H1 (cell line): ENCODE data around the gene AP4M1.

Source experiments
- BACH1 ChIP-seq: IDR thresholded peaks from 2 replicates; pipeline ENCODE4 v1.6.1; 2012; ENCODE audit warnings: low read length, improper control_type of control experiment
- EP300 ChIP-seq, 2 experiments: IDR thresholded peaks; 1 replicate in 1 of 2; 2 replicates in 1 of 2; pipeline ENCODE4 v1.6.1; 2011 to 2012; ENCODE audit warnings: low read depth in 2 of 2, low read length in 2 of 2, mild to moderate bottlenecking in 2 of 2, borderline replicate concordance in 1 of 2, inconsistent platforms in 1 of 2, moderate library complexity in 1 of 2
- FOSL1 ChIP-seq: IDR thresholded peaks from 2 replicates; pipeline ENCODE4 v1.6.1; 2011; ENCODE audit warnings: mild to moderate bottlenecking, low read depth, low read length, moderate library complexity; ENCODE audit not compliant: insufficient read depth
- PHF8 ChIP-seq: fragments of 200-600 bp; sonication (generic); conservative IDR thresholded peaks from 2 replicates; pipeline ENCODE4 v1.7.1; 2012; ENCODE audit warnings: low read depth, mild to moderate bottlenecking, inconsistent platforms, low read length, moderate library complexity
- POLR2A ChIP-seq, 2 experiments: IDR thresholded peaks; 1 replicate in 1 of 2; 2 replicates in 1 of 2; pipeline ENCODE4 v1.6.1; 2011; ENCODE audit warnings: low read depth in 2 of 2, low read length in 2 of 2, mild to moderate bottlenecking in 2 of 2; ENCODE audit errors: control extremely low read depth in 1 of 2
- POLR2AphosphoS5 ChIP-seq: IDR thresholded peaks from 2 replicates; pipeline ENCODE4 v1.6.1; 2011; ENCODE audit warnings: low read depth, low read length
- RAD21 ChIP-seq, 2 experiments: IDR thresholded peaks in 1 of 2; conservative IDR thresholded peaks in 1 of 2; 2 replicates each; pipeline ENCODE4 v1.6.1; 2011; ENCODE audit warnings: low read depth in 2 of 2, low read length in 2 of 2, improper control_type of control experiment in 1 of 2, inconsistent platforms in 1 of 2, mild to moderate bottlenecking in 1 of 2, moderate library complexity in 1 of 2
- SIN3A ChIP-seq, 2 experiments: IDR thresholded peaks in 1 of 2; conservative IDR thresholded peaks in 1 of 2; 2 replicates each; pipeline ENCODE4 v1.6.1; 2011 to 2012; ENCODE audit warnings: low read length in 2 of 2, improper control_type of control experiment in 1 of 2, low read depth in 1 of 2, mild to moderate bottlenecking in 1 of 2
- SIX5 ChIP-seq: IDR thresholded peaks from 2 replicates; pipeline ENCODE4 v1.6.1; 2011; ENCODE audit warnings: mild to moderate bottlenecking, low read depth, low read length
- SP1 ChIP-seq: IDR thresholded peaks from 2 replicates; pipeline ENCODE4 v1.6.1; 2011; ENCODE audit warnings: low read depth, low read length
- TAF1 ChIP-seq: IDR thresholded peaks from 2 replicates; pipeline ENCODE4 v1.6.1; 2011; ENCODE audit warnings: mild to moderate bottlenecking, low read depth, low read length
- TCF12 ChIP-seq: IDR thresholded peaks from 2 replicates; pipeline ENCODE4 v1.6.1; 2011; ENCODE audit warnings: low read depth, mild to moderate bottlenecking, low read length
- TF ChIP-seq, protein P1 (sequence below): IDR thresholded peaks from 2 replicates; pipeline ENCODE4 v1.6.1; 2011; ENCODE audit warnings: low read depth, mild to moderate bottlenecking, low read length; ENCODE audit not compliant: insufficient read depth
- TF ChIP-seq, protein P2 (sequence below), 3 experiments: IDR thresholded peaks; 1 replicate in 2 of 3; 2 replicates in 1 of 3; pipeline versions ENCODE4 v1.5.1 to v1.6.1; 2011; ENCODE audit warnings: low read length in 3 of 3, mild to moderate bottlenecking in 3 of 3, inconsistent platforms in 2 of 3, low read depth in 1 of 3, moderate library complexity in 1 of 3; ENCODE audit not compliant: insufficient read depth in 1 of 3; ENCODE audit errors: control extremely low read depth in 1 of 3

DNA sequence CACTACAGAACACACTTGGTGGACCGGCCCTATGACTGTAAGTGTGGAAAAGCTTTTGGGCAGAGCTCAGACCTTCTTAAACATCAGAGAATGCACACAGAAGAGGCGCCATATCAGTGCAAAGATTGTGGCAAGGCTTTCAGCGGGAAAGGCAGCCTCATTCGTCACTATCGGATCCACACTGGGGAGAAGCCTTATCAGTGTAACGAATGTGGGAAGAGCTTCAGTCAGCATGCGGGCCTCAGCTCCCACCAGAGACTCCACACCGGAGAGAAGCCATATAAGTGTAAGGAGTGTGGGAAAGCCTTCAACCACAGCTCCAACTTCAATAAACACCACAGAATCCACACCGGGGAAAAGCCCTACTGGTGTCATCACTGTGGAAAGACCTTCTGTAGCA, 37.3 kb upstream of the AP4M1 start:
- TF ChIP-seq SIX5, result no peak
- TF ChIP-seq, protein P1, sequence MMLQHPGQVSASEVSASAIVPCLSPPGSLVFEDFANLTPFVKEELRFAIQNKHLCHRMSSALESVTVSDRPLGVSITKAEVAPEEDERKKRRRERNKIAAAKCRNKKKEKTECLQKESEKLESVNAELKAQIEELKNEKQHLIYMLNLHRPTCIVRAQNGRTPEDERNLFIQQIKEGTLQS, result no peak
- no peak for TF ChIP-seq EP300 (IDR thresholded peaks at IDR 0.05; ENCODE audit: borderline replicate concordance in 1 of 2, low read depth in 2 of 2, low read length in 2 of 2)
- TF ChIP-seq, protein P2, sequence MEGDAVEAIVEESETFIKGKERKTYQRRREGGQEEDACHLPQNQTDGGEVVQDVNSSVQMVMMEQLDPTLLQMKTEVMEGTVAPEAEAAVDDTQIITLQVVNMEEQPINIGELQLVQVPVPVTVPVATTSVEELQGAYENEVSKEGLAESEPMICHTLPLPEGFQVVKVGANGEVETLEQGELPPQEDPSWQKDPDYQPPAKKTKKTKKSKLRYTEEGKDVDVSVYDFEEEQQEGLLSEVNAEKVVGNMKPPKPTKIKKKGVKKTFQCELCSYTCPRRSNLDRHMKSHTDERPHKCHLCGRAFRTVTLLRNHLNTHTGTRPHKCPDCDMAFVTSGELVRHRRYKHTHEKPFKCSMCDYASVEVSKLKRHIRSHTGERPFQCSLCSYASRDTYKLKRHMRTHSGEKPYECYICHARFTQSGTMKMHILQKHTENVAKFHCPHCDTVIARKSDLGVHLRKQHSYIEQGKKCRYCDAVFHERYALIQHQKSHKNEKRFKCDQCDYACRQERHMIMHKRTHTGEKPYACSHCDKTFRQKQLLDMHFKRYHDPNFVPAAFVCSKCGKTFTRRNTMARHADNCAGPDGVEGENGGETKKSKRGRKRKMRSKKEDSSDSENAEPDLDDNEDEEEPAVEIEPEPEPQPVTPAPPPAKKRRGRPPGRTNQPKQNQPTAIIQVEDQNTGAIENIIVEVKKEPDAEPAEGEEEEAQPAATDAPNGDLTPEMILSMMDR (IDR thresholded peaks at IDR 0.05; ENCODE audit: control extremely low read depth in 1 of 3, insufficient read depth in 1 of 3, low read depth in 1 of 3, low read length in 3 of 3), result no peak
- no peak for TF ChIP-seq TAF1
- no peak for TF ChIP-seq POLR2AphosphoS5
- TF ChIP-seq BACH1, result no peak
- no peak for TF ChIP-seq POLR2A (IDR thresholded peaks at IDR 0.05; ENCODE audit: control extremely low read depth in 1 of 2, low read depth in 2 of 2, low read length in 2 of 2)
- TF ChIP-seq TCF12, result no peak
- no peak for TF ChIP-seq SP1
- TF ChIP-seq SIN3A (conservative IDR thresholded peaks at IDR 0.05 in 1 of 2, IDR thresholded peaks at IDR 0.05 in 1 of 2; ENCODE audit: low read depth in 1 of 2, low read length in 2 of 2), result no peak
- TF ChIP-seq RAD21 (IDR thresholded peaks at IDR 0.05 in 1 of 2, conservative IDR thresholded peaks at IDR 0.05 in 1 of 2; ENCODE audit: low read depth in 2 of 2, low read length in 2 of 2), result no peak
- no peak for TF ChIP-seq PHF8
- no peak for TF ChIP-seq FOSL1
